GM12891 (cell line): ENCODE data around the gene PAGE4.

Source experiments
- DNase-seq: peaks from one replicate; pipeline ENCODE4 v3.0.0; 2011; ENCODE audit warnings: low spot score; ENCODE audit not compliant: insufficient read length
- FAIRE-seq: peaks from 2 replicates; lab custom pipeline; 2011; peaks lifted over from hg19 to GRCh38; lab: Jason Lieb, UNC
- PAX5 ChIP-seq: IDR thresholded peaks from 2 replicates; pipeline ENCODE4 v1.6.1; 2011; ENCODE audit warnings: low read length, moderate library complexity, mild to moderate bottlenecking; ENCODE audit not compliant: insufficient read depth, severe bottlenecking
- POLR2A ChIP-seq: IDR thresholded peaks from 2 replicates; pipeline ENCODE4 v1.6.1; 2011; ENCODE audit warnings: low read depth, low read length, control low read depth
- POLR2AphosphoS5 ChIP-seq: IDR thresholded peaks from 2 replicates; pipeline ENCODE4 v1.6.1; 2011; ENCODE audit warnings: low read depth, low read length, control low read depth
- POU2F2 ChIP-seq: IDR thresholded peaks from 2 replicates; pipeline ENCODE4 v1.6.1; 2011; ENCODE audit warnings: low read depth, mild to moderate bottlenecking, control low read depth, low read length, moderate library complexity
- SPI1 ChIP-seq: IDR thresholded peaks from 2 replicates; pipeline ENCODE4 v1.6.1; 2011; ENCODE audit warnings: low read depth, low read length, control low read depth
- TAF1 ChIP-seq: IDR thresholded peaks from 2 replicates; pipeline ENCODE4 v1.6.1; 2011; ENCODE audit warnings: low read depth, low read length, control low read depth

The PAGE4 gene

DNA sequence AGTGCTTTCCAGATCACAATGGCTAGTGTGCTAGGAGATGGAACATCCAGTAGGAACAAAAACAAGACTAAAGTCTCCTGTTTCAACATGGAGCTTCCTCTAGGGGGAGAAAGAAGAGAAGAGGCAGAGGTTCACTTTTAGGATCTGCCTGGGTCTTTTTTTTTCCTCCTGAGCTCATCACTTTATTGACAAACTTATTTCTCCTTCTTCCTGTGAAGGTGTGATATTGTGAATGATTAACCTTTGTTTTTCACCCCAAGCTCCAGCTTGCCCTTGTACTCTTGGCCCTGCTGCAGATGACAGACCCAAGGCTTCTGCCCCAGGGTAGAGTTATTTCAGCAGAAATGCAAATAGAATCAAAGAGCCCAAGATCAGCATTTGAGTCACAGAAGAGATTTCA is 13.5 kb downstream of the PAGE4 start:
- no peak for FAIRE-seq
- TF ChIP-seq POLR2A (no peak), POLR2AphosphoS5 (no peak), SPI1 (no peak), PAX5 (no peak), POU2F2 (no peak), TAF1 (no peak)

DNA sequence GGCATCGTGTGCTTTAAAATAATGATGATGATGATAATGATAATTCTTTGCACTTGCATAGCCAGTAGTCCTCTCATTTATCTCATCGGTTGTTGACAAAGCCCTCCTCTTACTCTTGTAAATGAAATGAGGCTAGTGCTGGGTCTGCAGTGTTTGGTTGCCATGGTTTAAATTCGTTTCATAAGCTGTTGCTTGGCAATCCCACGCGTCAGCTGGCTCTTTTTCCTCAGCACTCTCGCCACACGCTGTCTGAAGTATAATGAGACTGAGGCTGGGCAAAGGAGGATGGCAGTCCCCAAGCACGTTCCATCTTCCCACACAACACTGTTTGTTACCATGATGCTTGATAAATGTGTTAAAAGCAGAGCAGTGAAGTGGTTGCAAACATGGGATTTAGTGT is 15.5 kb downstream of the PAGE4 start:
- TF ChIP-seq POU2F2 (no peak), POLR2AphosphoS5 (no peak), SPI1 (no peak), TAF1 (no peak), POLR2A (no peak), PAX5 (no peak)
- no peak for DNase-seq
- no peak for FAIRE-seq

More for the DNA sequence above, 13.5 kb downstream of the PAGE4 start:
- no peak for DNase-seq

DNA sequence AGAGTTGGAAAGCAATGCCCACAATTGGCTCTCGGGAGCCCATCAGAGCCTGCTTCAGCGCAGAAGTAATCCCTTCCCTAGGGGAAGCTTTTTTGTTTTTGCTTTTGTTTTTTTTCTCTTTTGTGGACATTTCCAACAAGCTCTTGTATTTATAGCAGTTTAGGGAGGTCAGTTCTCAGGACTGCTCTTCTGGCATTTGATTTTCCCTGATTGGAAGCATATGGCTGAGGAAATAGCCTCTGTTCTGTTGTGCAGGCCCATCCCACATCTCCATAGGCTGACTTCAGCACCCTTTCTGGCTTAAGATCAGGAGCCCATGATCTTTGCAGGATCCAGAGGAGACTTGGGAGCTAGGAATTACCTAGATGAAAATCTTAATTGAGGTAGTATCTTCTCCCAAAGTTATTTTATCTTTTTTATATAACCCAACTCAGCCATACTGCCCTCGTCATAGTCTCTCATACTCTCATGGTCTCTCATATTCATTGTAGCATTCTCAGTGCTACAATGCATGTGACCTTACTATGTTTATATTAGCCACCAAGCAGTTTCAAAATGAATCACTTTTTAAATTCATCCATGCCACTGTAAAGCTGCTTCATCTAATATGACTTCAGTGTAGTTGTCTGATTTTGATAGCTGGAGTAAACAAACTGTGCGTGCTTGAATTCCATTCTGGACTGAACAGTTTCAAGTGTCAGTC is 16.7 kb downstream of the PAGE4 start:
- TF ChIP-seq PAX5 (no peak), POU2F2 (no peak)
- FAIRE-seq = no peak
- no peak for DNase-seq

DNA sequence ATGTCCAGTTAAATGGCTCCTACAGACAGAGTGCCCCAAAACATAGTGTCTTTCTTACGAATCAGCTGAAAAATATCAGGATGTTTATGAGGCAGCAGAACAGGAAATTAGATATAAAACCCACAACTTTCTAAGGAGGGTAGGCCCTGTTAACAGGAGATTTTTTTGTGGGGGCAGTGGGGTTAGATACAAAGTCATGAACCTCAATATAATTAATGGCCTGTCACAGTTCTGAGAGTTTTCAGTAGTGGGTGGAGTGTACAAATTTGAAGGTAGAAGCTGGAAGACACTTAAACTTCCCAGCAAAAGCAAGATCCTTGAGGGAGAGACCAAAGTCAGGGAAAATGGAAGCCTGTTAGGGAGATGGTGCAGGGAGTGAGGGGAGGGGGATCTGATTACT is 17.4 kb downstream of the PAGE4 start:
- FAIRE-seq (no peak), DNase-seq (no peak)
- TF ChIP-seq PAX5 (no peak), POLR2AphosphoS5 (no peak), POLR2A (no peak), TAF1 (no peak), SPI1 (no peak), POU2F2 (no peak)

DNA sequence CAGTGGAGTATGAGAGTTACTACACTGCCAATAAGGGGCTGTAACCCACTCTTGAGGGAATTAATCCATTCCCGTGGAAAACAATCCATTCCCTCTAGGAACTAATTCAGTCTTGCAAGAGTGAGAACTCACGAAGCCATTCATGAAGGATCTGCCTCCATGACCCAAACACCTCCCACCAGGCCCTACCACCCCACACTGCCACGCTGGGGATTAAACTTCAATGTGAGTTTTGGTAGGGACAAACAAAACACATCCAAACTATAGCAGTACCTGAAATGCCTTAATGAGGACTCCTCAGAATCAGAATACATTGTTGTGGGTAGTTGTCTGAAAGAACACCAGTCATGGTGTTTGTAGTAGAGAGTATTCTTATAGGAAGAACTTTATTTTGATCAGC is 19.2 kb downstream of the PAGE4 start:
- no peak for DNase-seq
- no peak for FAIRE-seq
- TF ChIP-seq POLR2AphosphoS5 (no peak), POLR2A (no peak), TAF1 (no peak), SPI1 (no peak)

DNA sequence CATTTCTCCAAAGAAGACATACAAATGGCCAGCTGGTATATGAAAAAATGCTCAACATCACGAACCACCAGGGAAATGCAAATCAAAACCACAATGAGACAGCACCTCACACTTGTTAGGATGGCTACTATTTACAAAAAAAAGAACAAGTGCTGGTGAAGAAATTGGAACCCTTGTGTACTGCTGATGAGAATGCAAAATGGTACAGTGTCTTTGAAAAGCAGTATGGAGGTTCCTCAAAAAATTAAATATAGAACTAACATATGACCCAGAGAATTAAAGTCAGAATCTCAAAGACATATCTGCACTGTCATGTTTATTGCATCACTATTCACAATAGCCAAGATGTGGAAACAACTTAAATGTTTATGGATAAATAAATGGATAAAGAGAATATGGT is 20.9 kb downstream of the PAGE4 start:
- DNase-seq (no peak), FAIRE-seq (no peak)
- TF ChIP-seq TAF1 (no peak), PAX5 (no peak), POU2F2 (no peak), POLR2A (no peak), POLR2AphosphoS5 (no peak), SPI1 (no peak)

DNA sequence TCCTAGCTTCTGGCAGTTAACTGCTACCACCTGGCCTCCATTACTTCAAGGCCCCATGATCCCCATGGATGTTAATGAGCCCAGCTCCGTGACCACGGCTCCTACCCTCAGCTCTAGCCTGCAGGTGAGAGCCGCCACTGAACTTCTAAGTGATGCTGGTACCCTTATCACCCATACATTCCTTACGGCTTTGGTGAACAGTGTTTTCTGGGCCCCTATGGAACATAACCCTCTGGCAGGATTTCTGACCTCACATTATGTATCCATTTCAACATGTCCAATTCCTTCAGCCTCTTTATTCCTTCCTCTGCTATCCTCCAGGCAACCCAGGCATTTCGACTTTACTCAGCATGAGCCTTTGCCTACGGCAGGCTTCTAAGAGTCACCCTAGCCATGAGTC is 24.6 kb downstream of the PAGE4 start:
- TF ChIP-seq SPI1 (no peak), POLR2A (no peak), PAX5 (no peak), POLR2AphosphoS5 (no peak), POU2F2 (no peak), TAF1 (no peak)
- DNase-seq = no peak
- FAIRE-seq = no peak

DNA sequence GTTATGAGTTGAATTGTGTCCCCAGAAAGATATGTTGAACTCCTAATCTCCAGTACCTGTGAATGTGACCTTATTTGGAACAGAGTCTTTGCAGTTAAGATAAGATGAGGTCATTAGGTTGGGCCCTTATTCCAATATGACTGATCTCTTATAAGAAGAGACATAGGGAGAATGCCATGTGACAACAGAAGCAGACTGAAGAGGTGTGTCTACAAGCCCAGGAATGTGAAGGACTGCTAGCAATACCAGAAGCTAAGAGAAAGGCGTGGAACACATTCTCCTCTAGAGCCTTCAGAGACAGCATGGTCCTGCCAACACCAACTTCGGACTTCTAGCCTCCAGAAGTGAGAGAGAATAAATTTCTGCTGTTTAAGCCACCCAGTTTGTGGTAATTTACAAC is 27.7 kb downstream of the PAGE4 start:
- TF ChIP-seq TAF1 (no peak), POLR2A (no peak), SPI1 (no peak), PAX5 (no peak), POU2F2 (no peak), POLR2AphosphoS5 (no peak)
- no peak for FAIRE-seq
- no peak for DNase-seq

DNA sequence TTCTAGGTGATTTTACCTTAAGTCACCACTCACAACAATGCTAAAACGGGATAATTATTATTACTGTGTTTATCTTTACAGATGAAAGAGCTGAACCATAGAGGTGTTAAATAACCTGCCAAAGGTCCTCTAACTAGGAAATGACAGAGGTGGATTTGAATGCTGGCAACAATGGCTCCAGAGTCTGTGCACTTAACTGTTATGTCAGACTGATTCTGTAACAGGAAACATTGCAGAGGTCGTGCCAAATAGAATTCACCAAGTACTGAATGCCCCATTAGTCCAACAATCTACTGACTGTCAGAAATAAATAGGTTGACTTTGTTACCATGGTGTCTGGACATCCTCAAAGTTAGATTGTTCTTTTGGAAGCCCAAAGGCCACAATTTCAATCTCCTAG is 29.2 kb downstream of the PAGE4 start:
- DNase-seq (no peak), FAIRE-seq (no peak)
- no peak for TF ChIP-seq POLR2AphosphoS5
- no peak for TF ChIP-seq POLR2A
- no peak for TF ChIP-seq PAX5
- TF ChIP-seq SPI1 = no peak
- no peak for TF ChIP-seq TAF1
- TF ChIP-seq POU2F2 = no peak

DNA sequence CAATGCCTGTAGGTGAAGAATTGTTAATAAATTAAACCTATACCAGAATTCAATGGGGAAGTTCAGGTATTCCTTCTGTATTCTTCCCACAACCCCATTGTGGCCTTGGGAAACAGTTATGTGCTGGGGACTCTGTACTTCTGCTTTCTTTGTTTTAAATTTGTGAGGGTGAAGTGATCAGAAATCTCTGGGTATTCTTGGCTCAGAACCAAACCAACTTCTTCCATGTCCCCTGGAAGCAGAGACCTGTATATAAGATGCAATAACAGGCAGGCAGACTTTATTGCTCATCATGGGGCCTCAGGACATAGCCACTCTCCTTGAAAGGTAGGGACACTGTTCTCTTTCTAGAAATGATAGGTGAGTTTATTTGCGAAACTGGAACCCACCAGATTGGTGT is 30.4 kb downstream of the PAGE4 start:
- no peak for FAIRE-seq

More for the DNA sequence above, 30.4 kb downstream of the PAGE4 start:
- TF ChIP-seq POLR2AphosphoS5 = no peak
- TF ChIP-seq PAX5 = no peak
- no peak for TF ChIP-seq TAF1
- TF ChIP-seq POLR2A = no peak
- TF ChIP-seq POU2F2 = no peak
- no peak for TF ChIP-seq SPI1
- no peak for DNase-seq
